HepG2 (cell line): Measurements from ENCODE around the gene ENKUR. TPM values are rescaled to one million over a fixed set of nuclear protein-coding genes. Genes with fewer than 3 reads are reported as not detected.
A peak's percentile ranks its signal among the peaks of the same experiment; 100 is the strongest.

Experiments
- ARID3A ChIP-seq: IDR thresholded peaks from 2 replicates; pipeline ENCODE4 v1.6.1; 2012; ENCODE audit warnings: low read depth, low read length, improper control_type of control experiment
- CENPX ChIP-seq: sonication (generic); formaldehyde crosslinking; IDR thresholded peaks from 2 replicates; pipeline ENCODE4 v1.9.0; 2021; ENCODE audit warnings: mild to moderate bottlenecking, missing genetic modification reagents, moderate library complexity
- ETS1 ChIP-seq: sonication (generic); formaldehyde crosslinking; IDR thresholded peaks from 2 replicates; pipeline ENCODE4 v1.4.0; 2020; ENCODE audit warnings: missing genetic modification reagents
- FOXO4 ChIP-seq: sonication (generic); formaldehyde crosslinking; conservative IDR thresholded peaks from 2 replicates; pipeline ENCODE4 v1.8.1; 2023; ENCODE audit warnings: missing genetic modification reagents
- IKZF5 ChIP-seq: IDR thresholded peaks from 2 replicates; pipeline ENCODE4 v1.6.1; 2018; ENCODE audit warnings: missing genetic modification reagents, mild to moderate bottlenecking, missing compliant biosample characterization
- KDM1A ChIP-seq: IDR thresholded peaks from 2 replicates; pipeline ENCODE4 v1.6.1; 2016; ENCODE audit warnings: missing compliant biosample characterization
- MYNN ChIP-seq: sonication (generic); formaldehyde crosslinking; IDR thresholded peaks from 2 replicates; pipeline ENCODE4 v1.4.0; 2020; ENCODE audit warnings: mild to moderate bottlenecking, low read depth, missing genetic modification reagents
- NFYB ChIP-seq: sonication (generic); formaldehyde crosslinking; IDR thresholded peaks from 2 replicates; pipeline ENCODE4 v1.4.0; 2020; ENCODE audit warnings: missing genetic modification reagents
- PAX8 ChIP-seq: sonication (generic); formaldehyde crosslinking; IDR thresholded peaks from 2 replicates; pipeline ENCODE4 v1.8.0; 2022; ENCODE audit warnings: mild to moderate bottlenecking, missing genetic modification reagents, borderline replicate concordance
- PHF21A ChIP-seq: sonication (generic); formaldehyde crosslinking; IDR thresholded peaks from 2 replicates; pipeline ENCODE4 v1.5.0; 2020; ENCODE audit warnings: mild to moderate bottlenecking, missing genetic modification reagents
- POGZ ChIP-seq: sonication (generic); formaldehyde crosslinking; IDR thresholded peaks from 2 replicates; pipeline ENCODE4 v1.4.0; 2020; ENCODE audit warnings: mild to moderate bottlenecking, missing genetic modification reagents
- POLR2G ChIP-seq: fragments of 200-400 bp; formaldehyde crosslinking; IDR thresholded peaks from 2 replicates; pipeline ENCODE4 v1.6.1; 2018; ENCODE audit warnings: mild to moderate bottlenecking, low read depth, low read length, moderate library complexity
- PRDM10 ChIP-seq: sonication (generic); formaldehyde crosslinking; IDR thresholded peaks from 2 replicates; pipeline ENCODE4 v1.4.0; 2020; ENCODE audit warnings: low read depth, missing genetic modification reagents
- SALL2 ChIP-seq: sonication (generic); formaldehyde crosslinking; IDR thresholded peaks from 2 replicates; pipeline ENCODE4 v1.8.1; 2023; ENCODE audit warnings: mild to moderate bottlenecking, missing genetic modification reagents, inconsistent platforms
- SIN3A ChIP-seq: IDR thresholded peaks from 2 replicates; pipeline ENCODE4 v1.6.1; 2011; ENCODE audit warnings: low read depth, mild to moderate bottlenecking, control low read depth, low read length, borderline replicate concordance
- TGIF2 ChIP-seq: IDR thresholded peaks from 2 replicates; pipeline ENCODE4 v1.6.1; 2016; ENCODE audit warnings: control low read depth, missing compliant biosample characterization
- ZBTB3 ChIP-seq: sonication (generic); formaldehyde crosslinking; IDR thresholded peaks from 2 replicates; pipeline ENCODE4 v1.4.0; 2020; ENCODE audit warnings: low read depth, mild to moderate bottlenecking, moderate library complexity, missing genetic modification reagents, borderline replicate concordance
- ZNF274 ChIP-seq: sonication (generic); formaldehyde crosslinking; IDR thresholded peaks from 2 replicates; pipeline ENCODE4 v1.5.1; 2020; ENCODE audit warnings: mild to moderate bottlenecking, missing genetic modification reagents
- ZNF414 ChIP-seq: sonication (generic); formaldehyde crosslinking; IDR thresholded peaks from 2 replicates; pipeline ENCODE4 v1.5.0; 2020; ENCODE audit warnings: missing genetic modification reagents
- ZNF558 ChIP-seq: sonication (generic); formaldehyde crosslinking; IDR thresholded peaks from 2 replicates; pipeline ENCODE4 v1.9.0; 2022; ENCODE audit warnings: mild to moderate bottlenecking, missing genetic modification reagents, borderline replicate concordance
- polyA plus RNA-seq, 8 experiments: library from polyadenylated mRNA; depleted of rRNA in 3 of 8; stranded (reverse) in 7 of 8; unstranded in 1 of 8; fragments of >200 nt; fragmentation: Illumina TruSeq in 4 of 8; extraction: Trizol in 4 of 8; gene quantifications; 2 replicates each; pipeline versions ENCODE4 v1.2.1 to v1.2.3, GENCODE V29; 2011 to 2016; ENCODE audit warnings: low read depth in 4 of 8, missing spikeins in 1 of 8, mixed read lengths in 1 of 8; ENCODE audit not compliant: insufficient read depth in 1 of 8
- total RNA-seq, 5 experiments: library from RNA; depleted of rRNA; stranded (reverse); fragments of >200 nt; fragmentation: Illumina TruSeq; extraction: Trizol; gene quantifications; 2 replicates each; pipeline ENCODE4 v1.2.3, GENCODE V29; 2016; ENCODE audit warnings: low read depth in 1 of 5

ENKUR gene
- total and polyA plus RNA-seq, 2 of the 13 experiments (the other 11 are each of a cell fraction or from before 2014, with no cell fraction given), result 0.15 TPM

- TF ChIP-seq PRDM10 (CRISPR knock-in tag) (no peak), NFYB (CRISPR knock-in tag) (no peak), FOXO4 (CRISPR knock-in tag) (no peak), POLR2G (no peak), ARID3A (no peak), SALL2 (CRISPR knock-in tag) (no peak), IKZF5 (CRISPR knock-in tag) (0 out of 2 replicates have a peak, but pooled peaks have one; percentile 12), ETS1 (CRISPR knock-in tag) (no peak; the same call in 1 of the 2 replicates), CENPX (CRISPR knock-in tag) (no peak), ZNF558 (CRISPR knock-in tag) (no peak), PHF21A (CRISPR knock-in tag) (no peak), ZBTB3 (CRISPR knock-in tag) (no peak), PAX8 (CRISPR knock-in tag) (no peak), ZNF274 (CRISPR knock-in tag) (no peak), MYNN (peak; percentile 97; the same call in 1 of the 2 replicates), TGIF2 (CRISPR knock-in tag) (no peak), ZNF414 (CRISPR knock-in tag) (0 out of 2 replicates have a peak, but pooled peaks have one; percentile 1), KDM1A (CRISPR knock-in tag) (no peak), POGZ (no peak), SIN3A (peak; percentile 83)
These were observed at the start of gene ENKUR (continued) for GRCh38 chr10:25015828-25016375.
